Glutamatergic neuron (in vitro differentiated cells): ENCODE results near the gene C17orf107. TPM values are rescaled to one million over a fixed set of nuclear protein-coding genes. Genes with fewer than 3 reads are reported as not detected.

Source experiments
- DNase-seq: peaks from one replicate; pipeline ENCODE4 v3.0.0; 2022
- H3K27ac Mint-ChIP-seq: one replicate; pipeline ENCODE4 v1.8.0; 2020; ENCODE audit warnings: mild to moderate bottlenecking, mixed read lengths, inconsistent platforms; ENCODE audit not compliant: unreplicated experiment
- H3K27me3 Mint-ChIP-seq: one replicate; pipeline ENCODE4 v1.8.0; 2020; ENCODE audit warnings: mild to moderate bottlenecking, moderate library complexity, mixed read lengths, inconsistent platforms; ENCODE audit not compliant: unreplicated experiment
- H3K36me3 Mint-ChIP-seq: one replicate; pipeline ENCODE4 v1.8.0; 2020; ENCODE audit warnings: mild to moderate bottlenecking, mixed read lengths, inconsistent platforms; ENCODE audit not compliant: unreplicated experiment
- H3K4me1 Mint-ChIP-seq: one replicate; pipeline ENCODE4 v1.8.0; 2020; ENCODE audit warnings: mild to moderate bottlenecking, low read depth, mixed read lengths, inconsistent platforms; ENCODE audit not compliant: unreplicated experiment
- H3K4me3 Mint-ChIP-seq: one replicate; pipeline ENCODE4 v1.8.0; 2020; ENCODE audit warnings: mild to moderate bottlenecking, mixed read lengths, inconsistent platforms; ENCODE audit not compliant: unreplicated experiment
- H3K9me3 Mint-ChIP-seq: one replicate; pipeline ENCODE4 v1.8.0; 2020; ENCODE audit warnings: mild to moderate bottlenecking, moderate library complexity, mixed read lengths, inconsistent platforms; ENCODE audit not compliant: unreplicated experiment
- CTCF ChIP-seq: fragments of 200-600 bp; sonication (generic); IDR thresholded peaks from one replicate; pipeline ENCODE4 v1.5.0; 2021; ENCODE audit not compliant: partially characterized antibody, unreplicated experiment
- total RNA-seq: library from RNA; stranded (reverse); fragmentation: NEBNext Ultra II Directional; extraction: Animal tissue kit (Norgen Biotek cat#: 25700); gene quantifications from one replicate; pipeline ENCODE4 v1.2.1, GENCODE V29; 2021; ENCODE audit not compliant: unreplicated experiment

Gene C17orf107
- total RNA-seq, 1 donor from 2014 or later: 11.1 TPM

GRCh38 chr17:4897198-4897687, 2.1 kb upstream of the C17orf107 start:
- no peaks in the 10 kb centered on the region for H3K36me3 Mint-ChIP-seq
- TF ChIP-seq CTCF: no peak
- DNase-seq: no peak
- H3K4me3 Mint-ChIP-seq: no peak overlapping the region
- peaks cover 6% of the 10 kb centered on the region for H3K9me3 Mint-ChIP-seq
- H3K4me1 Mint-ChIP-seq: peaks cover 5% of the 10 kb centered on the region
- peaks cover 11% of the 10 kb centered on the region for H3K27me3 Mint-ChIP-seq
- H3K27ac Mint-ChIP-seq: no peak overlapping the region

GRCh38 chr17:4897785-4898184, 1.6 kb upstream of the C17orf107 start:
- Mint-ChIP-seq H3K27ac (no peak overlapping the region), H3K27me3 (peaks cover 16% of the 10 kb centered on the region)

GRCh38 chr17:4898351-4898750, 985 bp upstream of the C17orf107 start:
- DNase-seq: peak; percentile 54
- H3K36me3 Mint-ChIP-seq: no peaks in the 10 kb centered on the region
- H3K9me3 Mint-ChIP-seq: peaks cover 4% of the 10 kb centered on the region
- peaks cover 6% of the 10 kb centered on the region for H3K4me1 Mint-ChIP-seq
- peak overlapping the region; percentile 76 for H3K4me3 Mint-ChIP-seq
- no peak for TF ChIP-seq CTCF
- peaks cover 16% of the 10 kb centered on the region for H3K27me3 Mint-ChIP-seq
- H3K27ac Mint-ChIP-seq: peak overlapping the region; percentile 66

More at GRCh38 chr17:4897785-4898184, 1.6 kb upstream of the C17orf107 start:
- H3K36me3 Mint-ChIP-seq: no peaks in the 10 kb centered on the region
- TF ChIP-seq CTCF: no peak
- DNase-seq: no peak
- peaks cover 5% of the 10 kb centered on the region for H3K4me1 Mint-ChIP-seq
- no peak overlapping the region for H3K4me3 Mint-ChIP-seq
- H3K9me3 Mint-ChIP-seq: peaks cover 4% of the 10 kb centered on the region

- peaks cover 20% of the 10 kb centered on the region for H3K27me3 Mint-ChIP-seq
- no peaks in the 10 kb centered on the region for H3K36me3 Mint-ChIP-seq
- H3K9me3 Mint-ChIP-seq: peaks cover 4% of the 10 kb centered on the region
- peaks cover 10% of the 10 kb centered on the region for H3K4me1 Mint-ChIP-seq
- H3K4me3 Mint-ChIP-seq: no peak overlapping the region
- no peak overlapping the region for H3K27ac Mint-ChIP-seq
- DNase-seq: peak; percentile 48
- no peak for TF ChIP-seq CTCF
These were observed 409 bp upstream of the C17orf107 start for GRCh38 chr17:4898927-4899326.

- Mint-ChIP-seq H3K27ac (no peak overlapping the region), H3K27me3 (peaks cover 20% of the 10 kb centered on the region), H3K4me3 (peak overlapping the region; percentile 89), H3K36me3 (no peaks in the 10 kb centered on the region), H3K4me1 (peaks cover 10% of the 10 kb centered on the region), H3K9me3 (peaks cover 8% of the 10 kb centered on the region)
- DNase-seq: peak; percentile 60
- TF ChIP-seq CTCF: no peak
These were observed 1.1 kb downstream of the C17orf107 start for GRCh38 chr17:4900231-4901107.
